ENCODE results near the gene ORM1.

The ORM1 gene

GRCh38 chr9:114280636-114281472 lies 42.0 kb upstream of the ORM1 start:
- DNase-seq (ENCODE audit: low spot score), result no peak
- H2BK15ac ChIP-seq (ENCODE audit: low read length), result no peak overlapping the region

DNA sequence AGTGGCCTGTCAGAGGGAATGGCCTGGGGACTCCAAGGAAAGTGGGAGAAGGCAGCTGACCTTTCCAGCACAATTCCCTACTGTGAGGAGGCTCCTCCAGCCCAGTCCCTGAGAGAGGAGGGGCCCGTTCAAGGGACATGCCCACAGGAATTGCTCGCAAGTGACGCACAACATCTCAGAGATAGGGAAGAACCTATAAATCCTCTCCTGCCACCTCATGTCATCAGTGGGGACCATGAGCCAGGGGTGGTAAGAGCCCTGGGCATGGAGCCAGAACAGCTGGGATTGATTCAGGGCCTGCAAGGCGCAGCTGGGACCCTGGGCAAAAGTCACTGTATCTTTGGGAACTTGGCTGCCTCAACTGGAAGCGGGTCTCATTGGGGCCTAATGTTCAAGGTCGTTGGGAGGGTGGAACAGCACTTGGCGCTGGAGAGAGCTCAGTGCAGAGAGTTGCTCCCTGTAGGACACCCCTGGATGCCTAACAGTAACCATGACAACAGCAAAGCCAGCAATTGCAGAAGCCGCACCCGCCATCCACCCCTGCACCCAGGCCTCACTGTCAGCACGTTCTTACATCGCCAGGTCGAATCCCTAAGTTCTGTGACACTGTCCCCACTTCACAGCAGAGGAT lies 41.3 kb upstream of the ORM1 start:
- no peak overlapping the region for H3K4me2 ChIP-seq (ENCODE audit: insufficient read depth, low read length, poor library complexity, severe bottlenecking)
- no peak overlapping the region for H2BK120ac ChIP-seq (ENCODE audit: low read depth, low read length)
- no peak overlapping the region for H3K4ac ChIP-seq (ENCODE audit: low read length)
- H3K79me1 ChIP-seq (ENCODE audit: low read depth, low read length), result no peaks in the 10 kb centered on the region
- no peaks in the 10 kb centered on the region for H3K27me3 ChIP-seq (ENCODE audit: control insufficient read depth in 3 of 3, insufficient read depth in 3 of 3, low read depth in 1 of 3, low read length in 3 of 3)
- H2BK15ac ChIP-seq (ENCODE audit: low read length), result no peak overlapping the region
- WGBS, 2 donors (ENCODE audit: extremely low coverage in 2 of 2, insufficient read length in 2 of 2, insufficient replicate concordance in 1 of 2), result no CpG with 5 or more reads among the region's 12 CpGs
- no peak overlapping the region for H4K91ac ChIP-seq (ENCODE audit: low read depth, low read length, poor library complexity)
- H3K14ac ChIP-seq (ENCODE audit: low read length), result no peak overlapping the region
- no peak overlapping the region for H2BK5ac ChIP-seq (ENCODE audit: low read length)
- H2AK5ac ChIP-seq (ENCODE audit: low read depth, low read length), result no peak overlapping the region
- no peak overlapping the region for H2BK12ac ChIP-seq (ENCODE audit: low read length)
- H3K18ac ChIP-seq (ENCODE audit: low read length), result no peak overlapping the region
- H3K27ac ChIP-seq (replicated peaks; ENCODE audit: low read length), result no peak overlapping the region
- H3K4me1 ChIP-seq (ENCODE audit: control insufficient read depth in 2 of 2, insufficient read depth in 1 of 2, low read depth in 1 of 2, low read length in 2 of 2), result peaks cover 7% of the 10 kb centered on the region in 2 donors
- no peak for DNase-seq (ENCODE audit: low spot score)
- no peak overlapping the region for H3K4me3 ChIP-seq (ENCODE audit: low read length in 2 of 2)
- peaks cover 7 to 8% of the 10 kb centered on the region in 2 donors for H3K36me3 ChIP-seq (replicated peaks in 1 of 2; ENCODE audit: control insufficient read depth in 2 of 2, insufficient read depth in 2 of 2, low read length in 2 of 2)
- no peak overlapping the region for H3K9ac ChIP-seq (ENCODE audit: low read depth, low read length, poor library complexity)
- no peak overlapping the region for H2AFZ ChIP-seq (ENCODE audit: low read length)
- H4K8ac ChIP-seq (ENCODE audit: low read depth, low read length), result no peak overlapping the region
- H3K9me3 ChIP-seq (replicated peaks in 1 of 2; ENCODE audit: control insufficient read depth in 2 of 2, insufficient read depth in 1 of 2, low read depth in 1 of 2, low read length in 2 of 2), result no peaks in the 10 kb centered on the region
- no peak overlapping the region for H3K23ac ChIP-seq (ENCODE audit: low read depth, low read length, poor library complexity)

More at GRCh38 chr9:114280636-114281472, 42.0 kb upstream of the ORM1 start:
- H3K14ac ChIP-seq (ENCODE audit: low read length), result no peak overlapping the region
- H3K4me2 ChIP-seq (ENCODE audit: insufficient read depth, low read length, poor library complexity, severe bottlenecking), result no peak overlapping the region
- no peak overlapping the region for H3K23ac ChIP-seq (ENCODE audit: low read depth, low read length, poor library complexity)
- no peaks in the 10 kb centered on the region for H3K9me3 ChIP-seq (replicated peaks in 1 of 2; ENCODE audit: control insufficient read depth in 2 of 2, insufficient read depth in 1 of 2, low read depth in 1 of 2, low read length in 2 of 2)
- H2AFZ ChIP-seq (ENCODE audit: low read length), result no peak overlapping the region
- no peak overlapping the region for H2AK5ac ChIP-seq (ENCODE audit: low read depth, low read length)
- H3K36me3 ChIP-seq (replicated peaks in 1 of 2; ENCODE audit: control insufficient read depth in 2 of 2, insufficient read depth in 2 of 2, low read length in 2 of 2), result peaks cover 10% of the 10 kb centered on the region in 2 donors
- no peak overlapping the region for H3K9ac ChIP-seq (ENCODE audit: low read depth, low read length, poor library complexity)
- no peaks in the 10 kb centered on the region for H3K27me3 ChIP-seq (ENCODE audit: control insufficient read depth in 3 of 3, insufficient read depth in 3 of 3, low read depth in 1 of 3, low read length in 3 of 3)
- no peak overlapping the region for H4K91ac ChIP-seq (ENCODE audit: low read depth, low read length, poor library complexity)
- no peak overlapping the region for H3K18ac ChIP-seq (ENCODE audit: low read length)
- H2BK5ac ChIP-seq (ENCODE audit: low read length), result no peak overlapping the region
- no peak overlapping the region for H4K8ac ChIP-seq (ENCODE audit: low read depth, low read length)
- no peaks in the 10 kb centered on the region for H3K79me1 ChIP-seq (ENCODE audit: low read depth, low read length)
- no peak overlapping the region for H3K4ac ChIP-seq (ENCODE audit: low read length)
- no peak overlapping the region for H2BK120ac ChIP-seq (ENCODE audit: low read depth, low read length)
- H3K27ac ChIP-seq (replicated peaks; ENCODE audit: low read length), result no peak overlapping the region
- peak overlapping the region in 1 of 2 donors; percentile 26 for H3K4me3 ChIP-seq (ENCODE audit: low read length in 2 of 2)
- H2BK12ac ChIP-seq (ENCODE audit: low read length), result no peak overlapping the region
- WGBS, 2 donors (ENCODE audit: extremely low coverage in 2 of 2, insufficient read length in 2 of 2, insufficient replicate concordance in 1 of 2), result no CpG with 5 or more reads among the region's 8 CpGs
- peaks cover 4 to 7% of the 10 kb centered on the region in 2 donors for H3K4me1 ChIP-seq (ENCODE audit: control insufficient read depth in 2 of 2, insufficient read depth in 1 of 2, low read depth in 1 of 2, low read length in 2 of 2)

DNA sequence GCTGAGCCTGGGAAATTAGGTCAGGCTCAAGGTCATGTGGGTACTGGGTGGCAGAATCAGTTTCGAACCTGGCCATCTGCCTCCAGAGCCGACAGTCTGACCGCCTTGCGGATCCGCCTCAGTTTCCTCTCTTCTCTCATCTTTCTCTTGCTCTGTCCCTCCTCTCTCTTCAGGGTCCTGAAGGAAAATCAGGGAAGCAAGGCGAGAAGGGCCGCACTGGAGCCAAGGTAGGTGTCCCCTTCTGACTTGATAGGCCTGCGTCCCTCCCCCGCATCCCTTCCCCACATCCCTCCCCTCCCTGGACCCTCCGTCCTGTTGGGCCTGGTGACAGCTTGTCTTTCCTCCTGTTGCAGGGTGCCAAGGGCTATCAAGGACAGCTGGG lies 40.8 kb upstream of the ORM1 start:
- Histone ChIP-seq H3K4me3 (ENCODE audit: low read length in 2 of 2) (no peak overlapping the region), H3K18ac (ENCODE audit: low read length) (peak overlapping the region; percentile 1), H3K9me3 (replicated peaks in 1 of 2; ENCODE audit: control insufficient read depth in 2 of 2, insufficient read depth in 1 of 2, low read depth in 1 of 2, low read length in 2 of 2) (no peaks in the 10 kb centered on the region), H3K4me2 (ENCODE audit: insufficient read depth, low read length, poor library complexity, severe bottlenecking) (no peak overlapping the region), H2BK5ac (ENCODE audit: low read length) (no peak overlapping the region), H2AK5ac (ENCODE audit: low read depth, low read length) (no peak overlapping the region), H4K8ac (ENCODE audit: low read depth, low read length) (no peak overlapping the region), H2BK12ac (ENCODE audit: low read length) (no peak overlapping the region), H3K4ac (ENCODE audit: low read length) (no peak overlapping the region), H2BK120ac (ENCODE audit: low read depth, low read length) (no peak overlapping the region), H3K9ac (ENCODE audit: low read depth, low read length, poor library complexity) (no peak overlapping the region), H2AFZ (ENCODE audit: low read length) (no peak overlapping the region), H3K27ac (replicated peaks; ENCODE audit: low read length) (no peak overlapping the region), H2BK15ac (ENCODE audit: low read length) (no peak overlapping the region), H3K27me3 (ENCODE audit: control insufficient read depth in 3 of 3, insufficient read depth in 3 of 3, low read depth in 1 of 3, low read length in 3 of 3) (no peaks in the 10 kb centered on the region), H4K91ac (ENCODE audit: low read depth, low read length, poor library complexity) (no peak overlapping the region), H3K14ac (ENCODE audit: low read length) (no peak overlapping the region), H3K36me3 (replicated peaks in 1 of 2; ENCODE audit: control insufficient read depth in 2 of 2, insufficient read depth in 2 of 2, low read length in 2 of 2) (peaks cover 7% of the 10 kb centered on the region in 2 donors), H3K23ac (ENCODE audit: low read depth, low read length, poor library complexity) (no peak overlapping the region), H3K4me1 (ENCODE audit: control insufficient read depth in 2 of 2, insufficient read depth in 1 of 2, low read depth in 1 of 2, low read length in 2 of 2) (peaks cover 7% of the 10 kb centered on the region in 2 donors), H3K79me1 (ENCODE audit: low read depth, low read length) (no peaks in the 10 kb centered on the region)
- no peak for DNase-seq (ENCODE audit: low spot score)
- no CpG with 5 or more reads among the region's 10 CpGs for WGBS, 2 donors (ENCODE audit: extremely low coverage in 2 of 2, insufficient read length in 2 of 2, insufficient replicate concordance in 1 of 2)

- Histone ChIP-seq H3K4me1 (ENCODE audit: control insufficient read depth in 2 of 2, insufficient read depth in 1 of 2, low read depth in 1 of 2, low read length in 2 of 2) (peaks cover 7 to 8% of the 10 kb centered on the region in 2 donors), H2AFZ (ENCODE audit: low read length) (no peak overlapping the region), H3K9me3 (replicated peaks in 1 of 2; ENCODE audit: control insufficient read depth in 2 of 2, insufficient read depth in 1 of 2, low read depth in 1 of 2, low read length in 2 of 2) (no peaks in the 10 kb centered on the region), H4K8ac (ENCODE audit: low read depth, low read length) (no peak overlapping the region), H3K4me2 (ENCODE audit: insufficient read depth, low read length, poor library complexity, severe bottlenecking) (no peak overlapping the region), H3K79me1 (ENCODE audit: low read depth, low read length) (no peaks in the 10 kb centered on the region), H3K4me3 (ENCODE audit: low read length in 2 of 2) (no peak overlapping the region), H3K36me3 (replicated peaks in 1 of 2; ENCODE audit: control insufficient read depth in 2 of 2, insufficient read depth in 2 of 2, low read length in 2 of 2) (peaks cover 6 to 7% of the 10 kb centered on the region in 2 donors), H2AK5ac (ENCODE audit: low read depth, low read length) (no peak overlapping the region), H2BK12ac (ENCODE audit: low read length) (no peak overlapping the region), H3K23ac (ENCODE audit: low read depth, low read length, poor library complexity) (no peak overlapping the region), H3K27ac (replicated peaks; ENCODE audit: low read length) (no peak overlapping the region), H2BK120ac (ENCODE audit: low read depth, low read length) (no peak overlapping the region), H4K91ac (ENCODE audit: low read depth, low read length, poor library complexity) (no peak overlapping the region), H2BK5ac (ENCODE audit: low read length) (no peak overlapping the region), H3K9ac (ENCODE audit: low read depth, low read length, poor library complexity) (no peak overlapping the region), H3K4ac (ENCODE audit: low read length) (no peak overlapping the region), H3K18ac (ENCODE audit: low read length) (peak overlapping the region; percentile 1), H2BK15ac (ENCODE audit: low read length) (no peak overlapping the region), H3K27me3 (ENCODE audit: control insufficient read depth in 3 of 3, insufficient read depth in 3 of 3, low read depth in 1 of 3, low read length in 3 of 3) (no peaks in the 10 kb centered on the region), H3K14ac (ENCODE audit: low read length) (no peak overlapping the region)
- DNase-seq (ENCODE audit: low spot score), result no peak
- WGBS, 2 donors (ENCODE audit: extremely low coverage in 2 of 2, insufficient read length in 2 of 2, insufficient replicate concordance in 1 of 2), result no CpG with 5 or more reads among the region's 6 CpGs
Observed at GRCh38 chr9:114282507-114282906, 40.4 kb upstream of the ORM1 start.
